Stomach smooth muscle (tissue), 2 donors: ENCODE data around the gene SSPN.

Experiments
- H3K27ac ChIP-seq: one replicate; pipeline ENCODE4 v1.7.0; 2013; ENCODE audit warnings: mild to moderate bottlenecking, low read length, inconsistent platforms
- H3K27me3 ChIP-seq, 2 donors: one replicate each; pipeline ENCODE4 v1.7.0; 2013; ENCODE audit warnings: low read length in 2 of 2; ENCODE audit not compliant: insufficient read depth in 2 of 2, control insufficient read depth in 1 of 2
- H3K36me3 ChIP-seq, 2 donors: one replicate each; pipeline ENCODE4 v1.7.0; 2013; ENCODE audit warnings: low read length in 2 of 2; ENCODE audit not compliant: control insufficient read depth in 2 of 2, insufficient read depth in 2 of 2
- H3K4me1 ChIP-seq: one replicate; pipeline ENCODE4 v1.7.0; 2013; ENCODE audit warnings: low read length; ENCODE audit not compliant: control insufficient read depth, insufficient read depth
- H3K4me3 ChIP-seq, 2 donors: one replicate each; pipeline ENCODE4 v1.7.0; 2013; ENCODE audit warnings: low read length in 2 of 2
- H3K9ac ChIP-seq, 2 donors: one replicate each; pipeline ENCODE4 v1.7.0; 2013; ENCODE audit warnings: low read length in 2 of 2, mild to moderate bottlenecking in 1 of 2
- H3K9me3 ChIP-seq, 2 donors: one replicate each; pipeline ENCODE4 v1.7.0; 2013; ENCODE audit warnings: low read length in 2 of 2; ENCODE audit not compliant: control insufficient read depth in 2 of 2
- donor health status: healthy.
- donor health status: Pancreatic carcinoma.

Gene SSPN

DNA sequence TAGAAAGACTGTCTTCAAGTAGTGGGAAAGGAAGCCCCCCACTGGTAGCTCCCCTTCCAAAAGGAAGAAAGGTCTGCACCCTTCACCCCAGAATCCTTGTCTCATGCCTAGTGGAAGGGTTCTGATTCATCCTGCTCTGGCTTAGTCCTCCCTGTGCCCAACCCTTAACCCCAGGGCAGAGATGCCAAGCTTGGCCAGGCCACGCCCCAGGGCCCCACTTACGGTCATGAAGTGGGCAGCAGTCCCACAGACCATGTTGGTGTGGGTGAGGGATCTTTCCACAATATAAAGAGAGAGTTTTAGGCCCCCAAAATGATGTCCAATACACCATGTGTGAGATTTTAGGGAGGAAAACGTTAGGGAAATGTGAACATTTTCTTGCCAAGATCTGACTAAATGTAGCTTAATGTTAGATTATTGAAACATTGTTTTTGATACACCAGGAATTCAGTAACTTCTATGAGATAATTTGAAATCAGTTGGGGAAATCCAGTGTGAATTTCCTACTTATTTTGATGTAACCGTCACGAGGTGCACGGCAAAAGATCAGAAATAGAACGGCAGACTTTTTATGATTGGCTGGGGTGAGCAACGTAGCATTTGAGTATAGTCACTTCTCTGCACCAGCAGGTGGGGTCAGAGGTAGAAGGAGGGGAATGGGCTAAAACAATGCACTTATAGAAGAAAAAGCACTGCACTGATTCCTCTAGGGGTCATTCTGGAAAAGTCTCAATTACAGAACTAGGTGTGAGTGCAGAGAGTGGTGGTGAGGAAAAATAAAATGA lies 8.2 kb upstream of the SSPN start:
- Histone ChIP-seq H3K4me1 (no peaks in the 10 kb centered on the region), H3K27ac (no peak overlapping the region)

DNA sequence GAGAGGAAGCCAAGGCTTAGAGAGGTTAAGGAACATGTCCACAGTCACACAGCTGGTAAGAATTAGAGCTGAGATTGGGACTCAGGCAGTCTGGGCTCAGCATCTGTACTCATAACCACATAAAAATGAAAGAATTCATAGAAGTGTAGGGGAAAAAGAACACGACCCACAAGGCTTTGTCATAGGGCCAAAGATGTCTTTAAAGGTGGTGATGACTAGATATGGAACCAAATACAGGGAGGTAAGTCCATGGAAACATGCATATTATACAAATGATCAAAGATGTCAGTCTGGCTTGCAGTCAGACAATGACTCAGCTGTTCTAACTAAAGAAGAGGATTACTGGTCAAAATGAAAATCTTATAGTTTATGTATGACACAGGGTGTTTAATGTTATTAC lies 7.2 kb upstream of the SSPN start:
- Histone ChIP-seq H3K27me3 (no peaks in the 10 kb centered on the region), H3K4me1 (no peaks in the 10 kb centered on the region), H3K9me3 (no peaks in the 10 kb centered on the region)

More for the DNA sequence above, 8.2 kb upstream of the SSPN start:
- Histone ChIP-seq H3K9me3 (no peaks in the 10 kb centered on the region), H3K27me3 (no peaks in the 10 kb centered on the region), H3K36me3 (no peaks in the 10 kb centered on the region), H3K4me3 (no peak overlapping the region), H3K9ac (no peak overlapping the region)

GRCh38 chr12:26188641-26189040 lies 6.7 kb upstream of the SSPN start:
- no peaks in the 10 kb centered on the region for H3K9me3 ChIP-seq
- H3K36me3 ChIP-seq = no peaks in the 10 kb centered on the region
- H3K4me1 ChIP-seq = no peaks in the 10 kb centered on the region
- H3K27me3 ChIP-seq = no peaks in the 10 kb centered on the region
- no peak overlapping the region for H3K27ac ChIP-seq
- H3K4me3 ChIP-seq = no peak overlapping the region
- no peak overlapping the region for H3K9ac ChIP-seq

More for the DNA sequence above, 7.2 kb upstream of the SSPN start:
- no peak overlapping the region for H3K4me3 ChIP-seq
- H3K27ac ChIP-seq = no peak overlapping the region
- H3K9ac ChIP-seq = no peak overlapping the region
- no peaks in the 10 kb centered on the region for H3K36me3 ChIP-seq

GRCh38 chr12:26192142-26192541 lies 3.2 kb upstream of the SSPN start:
- Histone ChIP-seq H3K9me3 (no peaks in the 10 kb centered on the region), H3K36me3 (no peaks in the 10 kb centered on the region), H3K4me1 (peaks cover 7% of the 10 kb centered on the region), H3K27me3 (no peaks in the 10 kb centered on the region), H3K4me3 (no peak overlapping the region), H3K9ac (no peak overlapping the region), H3K27ac (no peak overlapping the region)

GRCh38 chr12:26193539-26193938 lies 1.8 kb upstream of the SSPN start:
- Histone ChIP-seq H3K9ac (no peak overlapping the region), H3K36me3 (no peaks in the 10 kb centered on the region), H3K4me3 (no peak overlapping the region), H3K4me1 (peaks cover 16% of the 10 kb centered on the region), H3K27me3 (no peaks in the 10 kb centered on the region), H3K27ac (no peak overlapping the region), H3K9me3 (no peaks in the 10 kb centered on the region)

- Histone ChIP-seq H3K27ac (peak overlapping the region; percentile 85), H3K36me3 (no peaks in the 10 kb centered on the region), H3K4me3 (peak overlapping the region; percentile 81 to 94), H3K4me1 (peaks cover 18% of the 10 kb centered on the region), H3K27me3 (no peaks in the 10 kb centered on the region), H3K9me3 (no peaks in the 10 kb centered on the region), H3K9ac (peak overlapping the region; percentile 83 to 84)
These were observed 458 bp downstream of the SSPN start for GRCh38 chr12:26195641-26196420.

DNA sequence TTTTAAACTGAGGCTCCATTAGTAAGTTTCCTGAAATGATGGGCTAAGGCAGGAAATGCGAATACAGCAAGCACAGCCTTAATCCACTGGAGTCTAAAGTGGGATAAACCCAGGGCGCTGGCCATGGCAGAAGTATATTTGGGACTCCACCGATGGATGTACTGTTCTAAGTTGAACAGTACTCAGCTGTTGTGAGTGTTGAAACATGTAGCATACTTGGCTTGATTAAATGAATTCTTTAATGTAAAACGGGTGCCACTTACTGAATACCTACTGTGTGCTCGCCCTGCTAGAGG lies 996 bp downstream of the SSPN start:
- H3K36me3 ChIP-seq = no peaks in the 10 kb centered on the region
- H3K9me3 ChIP-seq = no peaks in the 10 kb centered on the region
- no peaks in the 10 kb centered on the region for H3K27me3 ChIP-seq
- H3K4me1 ChIP-seq = peaks cover 18% of the 10 kb centered on the region
- H3K4me3 ChIP-seq = peak overlapping the region; percentile 81 to 94
- peak overlapping the region; percentile 83 to 84 for H3K9ac ChIP-seq
- peak overlapping the region; percentile 85 for H3K27ac ChIP-seq

- H3K36me3 ChIP-seq = no peaks in the 10 kb centered on the region
- H3K27me3 ChIP-seq = no peaks in the 10 kb centered on the region
- peaks cover 18% of the 10 kb centered on the region for H3K4me1 ChIP-seq
- H3K4me3 ChIP-seq = no peak overlapping the region
- peak overlapping the region; percentile 85 for H3K27ac ChIP-seq
- no peak overlapping the region for H3K9ac ChIP-seq
- no peaks in the 10 kb centered on the region for H3K9me3 ChIP-seq
These were observed 2.5 kb downstream of the SSPN start for GRCh38 chr12:26197832-26198231.

GRCh38 chr12:26198742-26199141 lies 3.4 kb downstream of the SSPN start:
- peaks cover 18% of the 10 kb centered on the region for H3K4me1 ChIP-seq
- H3K9ac ChIP-seq = no peak overlapping the region

DNA sequence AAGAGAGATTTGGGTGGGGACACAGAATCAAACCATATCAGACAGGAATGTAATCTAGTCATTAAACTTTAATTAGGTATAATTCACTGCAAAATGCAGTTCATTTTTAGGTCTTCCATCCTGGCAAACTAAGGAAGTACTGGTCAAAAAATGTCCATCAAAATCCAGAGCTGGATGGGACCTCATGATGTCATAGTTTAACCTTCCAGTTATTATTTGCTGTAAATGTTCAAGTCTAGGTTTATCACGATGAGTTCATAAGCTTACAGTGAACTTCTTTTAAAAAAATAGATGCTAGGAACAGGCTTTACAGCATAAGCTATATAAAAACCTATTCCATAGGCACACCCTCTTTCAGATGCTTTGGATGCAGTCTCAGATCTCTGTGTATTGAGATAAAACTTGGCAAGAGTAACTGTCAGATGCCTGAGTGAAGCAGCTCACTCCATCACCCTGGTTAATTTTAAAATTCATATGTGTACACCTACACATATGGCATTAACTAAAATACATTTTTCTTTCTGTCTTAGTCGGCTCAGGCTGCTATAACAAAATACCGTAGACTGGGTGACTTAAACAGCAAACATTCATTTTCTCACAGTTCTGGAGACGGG lies 7.9 kb downstream of the SSPN start:
- H3K4me3 ChIP-seq = no peak overlapping the region
- H3K9me3 ChIP-seq = no peaks in the 10 kb centered on the region
- H3K9ac ChIP-seq = no peak overlapping the region
- H3K27me3 ChIP-seq = no peaks in the 10 kb centered on the region
- H3K27ac ChIP-seq = no peak overlapping the region
- peaks cover 5% of the 10 kb centered on the region for H3K4me1 ChIP-seq
- H3K36me3 ChIP-seq = no peaks in the 10 kb centered on the region

More at GRCh38 chr12:26198742-26199141, 3.4 kb downstream of the SSPN start:
- Histone ChIP-seq H3K27ac (peak overlapping the region; percentile 19), H3K27me3 (no peaks in the 10 kb centered on the region), H3K36me3 (no peaks in the 10 kb centered on the region), H3K9me3 (no peaks in the 10 kb centered on the region), H3K4me3 (peak overlapping the region in 1 of 2 donors; percentile 16)
